ENCODE results near the gene PLCXD1. TPM values are rescaled to one million over a fixed set of nuclear protein-coding genes. Genes with fewer than 3 reads are reported as not detected.
"Not testable (repeated sequence)": the region's sequence is repeated elsewhere in the genome, so short reads cannot be mapped to it uniquely, and the experiment has no call there.

The PLCXD1 gene
- total RNA-seq, 1 experiment from 2014 or later, result 92.0 TPM

DNA sequence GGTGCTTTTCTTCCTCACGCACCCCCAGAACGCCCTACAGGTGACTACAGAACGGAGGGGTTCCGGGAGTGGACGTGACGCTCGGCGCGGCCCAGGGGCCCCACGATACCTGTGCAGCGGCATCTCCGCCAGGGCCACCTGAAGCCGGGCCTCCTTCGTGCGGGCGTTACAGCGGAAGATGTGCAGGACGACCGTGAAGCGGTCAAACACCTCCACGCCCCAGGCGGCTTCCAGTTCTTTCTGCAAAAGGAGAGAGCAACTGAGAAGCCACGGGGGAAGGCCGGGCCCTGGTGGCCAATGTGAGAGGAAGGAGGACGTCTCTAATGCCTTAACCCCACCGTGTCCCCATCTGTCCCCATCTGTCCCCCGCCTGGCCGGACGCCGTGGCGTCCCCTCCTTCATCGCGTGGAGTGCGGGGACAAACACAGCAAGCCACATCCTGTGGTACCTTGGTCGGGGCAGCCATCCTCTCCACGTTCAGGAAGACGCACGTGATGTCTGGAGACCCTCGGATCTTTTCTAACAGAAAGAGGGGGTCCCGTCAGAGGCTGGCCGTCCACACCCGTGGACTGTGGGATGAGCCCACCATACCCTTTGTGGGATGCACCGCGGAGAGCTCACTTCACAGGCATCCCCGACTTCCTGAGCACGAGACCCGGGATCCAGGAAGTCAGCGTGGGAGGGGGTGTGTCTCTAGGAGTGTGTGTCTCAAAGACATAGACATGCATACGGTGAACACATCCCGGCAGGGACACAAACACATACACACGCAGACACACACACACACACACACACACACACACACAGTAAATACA is 33.8 kb downstream of the PLCXD1 start:
- Histone ChIP-seq H3K36me3 (replicated peaks; ENCODE audit: control insufficient read depth, insufficient read depth, low read length) (peaks cover 14% of the 10 kb centered on the region), H3K27me3 (ENCODE audit: control insufficient read depth, insufficient read depth, low read length) (peaks cover 3% of the 10 kb centered on the region; the same call in 1 of the 2 replicates), H3K4me3 (ENCODE audit: insufficient read depth, low read depth, low read length) (no peak overlapping the region)
- no peak for DNase-seq

DNA sequence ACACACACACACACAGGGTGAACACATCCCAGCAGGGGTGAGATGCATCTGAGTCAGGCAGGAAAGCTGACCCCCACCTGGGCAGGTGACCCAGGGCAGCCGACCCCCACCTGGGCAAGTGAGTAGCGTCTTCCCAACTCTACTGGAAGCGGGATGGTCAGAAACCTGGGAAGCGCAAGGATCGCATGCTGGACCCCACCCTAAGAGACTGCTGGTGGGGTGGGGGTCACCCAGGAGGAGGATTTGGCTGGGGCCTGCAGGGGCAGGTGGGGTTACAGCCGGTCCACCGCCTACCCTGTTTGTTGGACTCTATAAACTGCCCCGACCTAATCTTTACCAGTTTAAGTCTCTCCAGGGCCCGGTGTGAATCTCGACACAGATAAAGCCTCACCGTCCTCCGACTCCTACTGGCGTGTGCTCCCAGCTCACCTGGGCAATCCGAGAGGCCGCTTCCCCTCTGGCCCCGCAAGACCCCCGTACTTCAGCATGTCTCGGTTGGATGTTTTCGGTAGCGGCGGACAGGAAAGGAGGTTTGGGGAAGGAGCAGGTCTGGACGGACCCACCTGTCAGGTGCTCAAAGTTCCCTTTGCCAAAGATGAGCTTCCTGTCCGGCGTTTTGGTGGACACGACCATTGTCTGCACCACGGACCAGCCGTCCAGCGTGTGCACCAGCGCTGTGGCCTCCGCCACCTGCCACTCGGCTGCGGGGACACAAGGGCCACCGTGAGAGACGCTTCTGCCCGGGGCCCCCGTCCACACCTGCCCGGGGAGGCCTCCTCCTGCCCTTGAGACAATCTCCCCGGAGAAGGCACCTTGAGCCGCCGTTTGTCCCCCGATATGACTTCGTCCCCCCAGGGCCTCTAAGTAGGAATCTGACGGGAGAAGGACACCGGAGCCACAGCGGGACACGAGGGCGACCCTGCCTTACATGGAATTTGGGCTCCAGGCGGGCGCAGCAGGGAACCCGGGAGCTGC is 35.5 kb downstream of the PLCXD1 start:
- Histone ChIP-seq H3K4me3 (ENCODE audit: insufficient read depth, low read depth, low read length) (no peak overlapping the region), H3K27me3 (ENCODE audit: control insufficient read depth, insufficient read depth, low read length) (peaks cover 7% of the 10 kb centered on the region; the same call in 1 of the 2 replicates), H3K36me3 (replicated peaks; ENCODE audit: control insufficient read depth, insufficient read depth, low read length) (peaks cover 11% of the 10 kb centered on the region)
- no peak for DNase-seq

DNA sequence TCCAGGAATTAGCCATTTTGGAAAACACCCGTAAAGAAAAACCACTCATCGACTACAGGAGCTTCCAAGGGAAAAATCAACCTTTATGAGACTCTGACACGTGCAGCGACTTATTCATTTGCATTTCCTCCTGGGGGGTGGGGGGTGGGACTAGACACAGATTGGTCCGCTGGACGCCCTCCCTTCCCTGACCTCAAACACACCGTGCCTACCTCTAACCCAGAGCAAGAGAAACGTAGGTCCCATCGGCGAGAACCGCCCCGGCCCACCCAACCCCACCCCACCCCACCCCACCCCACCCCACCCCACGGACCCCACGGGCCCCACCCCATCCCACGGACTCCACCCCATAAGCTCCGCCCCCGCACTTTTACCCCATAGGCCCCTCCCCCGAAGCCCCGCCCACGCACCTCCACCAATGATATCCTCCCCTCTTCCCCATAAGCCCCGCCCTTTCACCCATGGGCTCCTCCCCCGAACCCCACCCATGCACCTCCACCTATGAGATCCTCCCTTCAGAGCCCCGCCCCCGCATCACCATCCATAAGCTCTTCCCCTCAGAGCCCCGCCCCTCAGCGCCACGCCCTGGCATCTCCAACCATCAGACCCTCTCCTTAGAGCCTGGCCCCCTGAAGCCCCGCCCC is 36.4 kb downstream of the PLCXD1 start:
- H3K36me3 ChIP-seq (replicated peaks; ENCODE audit: control insufficient read depth, insufficient read depth, low read length), result peaks cover 4% of the 10 kb centered on the region
- DNase-seq, result peak; percentile 98
- H3K4me3 ChIP-seq (ENCODE audit: insufficient read depth, low read depth, low read length), result no peak overlapping the region
- peaks cover 7% of the 10 kb centered on the region; the same call in 1 of the 2 replicates for H3K27me3 ChIP-seq (ENCODE audit: control insufficient read depth, insufficient read depth, low read length)

DNA sequence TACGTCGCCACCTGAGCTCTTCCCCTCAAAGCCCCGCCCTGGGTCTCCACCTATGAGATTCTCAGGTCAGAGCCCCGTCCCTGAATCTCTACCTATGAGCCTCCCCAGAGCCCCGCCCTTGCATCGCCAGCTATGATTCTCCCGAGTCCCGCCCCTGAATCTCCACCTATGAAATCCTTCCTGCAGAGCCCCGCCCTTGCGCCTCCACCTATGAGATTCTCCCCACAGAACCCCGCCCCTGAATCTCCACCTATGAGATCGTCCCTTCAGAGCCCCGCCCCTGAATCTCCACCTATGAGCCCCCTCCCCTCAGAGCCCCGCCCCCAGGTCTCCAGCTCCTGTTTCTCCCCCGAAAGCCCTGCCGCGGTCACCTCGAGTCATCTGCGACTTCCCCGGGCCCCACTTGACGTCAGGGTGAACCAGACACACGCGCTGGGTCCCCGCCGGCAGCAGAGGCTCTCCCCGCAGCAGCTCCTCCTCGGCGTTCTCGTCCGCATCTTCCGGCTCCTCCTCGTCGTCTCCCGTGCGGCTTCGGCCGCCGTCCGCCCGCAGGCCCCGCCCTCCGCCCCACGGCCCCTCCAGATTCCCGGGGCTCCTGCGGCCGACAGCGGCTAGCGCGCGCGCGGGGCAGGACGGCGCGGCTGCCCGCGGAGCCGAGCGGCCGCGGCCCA is 37.0 kb downstream of the PLCXD1 start:
- Histone ChIP-seq H3K4me3 (ENCODE audit: insufficient read depth, low read depth, low read length) (peak overlapping the region; percentile 89), H3K36me3 (replicated peaks; ENCODE audit: control insufficient read depth, insufficient read depth, low read length) (peaks cover 4% of the 10 kb centered on the region), H3K27me3 (ENCODE audit: control insufficient read depth, insufficient read depth, low read length) (peaks cover 7% of the 10 kb centered on the region; the same call in 1 of the 2 replicates)
- DNase-seq, result no peak

DNA sequence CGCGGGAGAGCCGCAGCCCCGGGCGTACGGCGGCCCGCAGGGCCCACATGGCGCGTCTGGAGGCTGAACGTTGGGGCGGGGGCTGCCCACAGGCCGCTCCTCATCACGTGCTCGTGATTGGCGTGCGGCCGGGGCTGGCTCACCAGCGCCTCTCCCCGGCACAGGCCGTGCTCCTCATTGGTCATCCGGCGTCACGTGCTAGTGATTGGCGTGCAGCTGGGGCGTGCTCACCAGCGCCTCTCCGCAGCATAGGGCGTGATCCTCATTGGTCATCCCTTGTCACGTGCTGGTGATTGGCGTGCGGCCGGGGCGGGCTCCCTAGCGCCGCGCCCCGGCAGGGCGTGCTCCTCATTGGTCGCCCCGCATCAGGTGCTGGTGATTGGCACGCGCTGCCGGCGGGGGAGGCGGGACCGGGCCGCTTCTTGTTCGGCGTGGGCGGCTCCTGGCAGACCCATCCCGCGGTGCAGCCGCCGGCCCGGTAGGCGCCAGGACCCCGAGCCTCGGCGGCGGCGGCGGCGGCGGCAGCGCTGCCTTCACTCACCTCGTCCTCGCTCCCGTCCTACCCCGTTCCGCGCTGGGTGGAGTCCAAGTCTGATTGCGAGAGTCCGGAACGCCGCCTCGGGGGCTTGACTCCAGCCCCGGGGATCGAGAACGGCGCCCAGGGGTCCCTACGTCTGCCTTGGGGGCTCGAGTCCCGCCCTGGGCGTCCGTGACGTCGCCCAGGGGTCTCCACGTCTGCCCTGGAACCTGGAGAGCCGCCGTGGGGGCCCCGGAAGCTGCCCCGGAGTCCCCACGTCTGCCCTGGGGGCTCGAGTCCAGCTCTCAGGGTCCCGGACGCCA is 37.8 kb downstream of the PLCXD1 start, which contains the start of gene GTPBP6:
GTPBP6 (minus strand) TSS at position 58 of the 840 bp plus-strand sequence; CDS start at position 49, 9 bp downstream.
- Histone ChIP-seq H3K27me3 (ENCODE audit: control insufficient read depth, insufficient read depth, low read length) (peaks cover 7% of the 10 kb centered on the region; the same call in 1 of the 2 replicates), H3K36me3 (replicated peaks; ENCODE audit: control insufficient read depth, insufficient read depth, low read length) (no peaks in the 10 kb centered on the region; the same call in none of the 2 replicates), H3K4me3 (ENCODE audit: insufficient read depth, low read depth, low read length) (peak within 1 kb of the TSS; percentile 94)
- peak; percentile 98 for DNase-seq

DNA sequence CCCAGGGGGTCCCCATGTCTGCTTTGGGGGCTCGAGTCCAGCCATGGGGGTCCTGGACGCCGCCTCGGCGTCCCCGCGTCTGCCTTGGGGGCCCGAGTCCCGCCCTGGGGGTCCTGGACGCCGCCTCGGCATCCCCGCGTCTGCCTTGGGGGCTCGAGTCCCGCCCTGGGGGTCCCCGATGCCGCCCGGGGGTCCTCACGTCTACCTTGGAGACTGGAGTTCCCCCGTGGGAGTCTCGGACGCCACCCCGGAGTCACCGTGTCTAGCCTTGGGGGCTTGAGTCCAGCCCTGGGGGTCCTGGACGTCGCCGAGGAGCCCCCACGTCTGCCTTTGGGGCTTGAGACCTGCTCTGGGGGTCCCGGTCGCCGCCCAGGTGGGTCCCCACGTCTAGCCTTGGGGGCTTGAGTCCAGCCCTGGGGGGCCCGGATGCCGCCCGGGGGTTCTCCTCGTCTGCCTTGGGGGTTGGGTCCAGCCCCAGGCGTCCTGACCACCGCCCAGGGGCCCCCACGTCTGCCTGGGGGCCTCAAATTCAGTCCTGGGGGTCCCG is 38.5 kb downstream of the PLCXD1 start:
- Histone ChIP-seq H3K27me3 (ENCODE audit: control insufficient read depth, insufficient read depth, low read length) (peaks cover 7% of the 10 kb centered on the region; the same call in 1 of the 2 replicates), H3K36me3 (replicated peaks; ENCODE audit: control insufficient read depth, insufficient read depth, low read length) (no peaks in the 10 kb centered on the region; the same call in 1 of the 2 replicates), H3K4me3 (ENCODE audit: insufficient read depth, low read depth, low read length) (peak overlapping the region; percentile 94)
- DNase-seq, result no peak

DNA sequence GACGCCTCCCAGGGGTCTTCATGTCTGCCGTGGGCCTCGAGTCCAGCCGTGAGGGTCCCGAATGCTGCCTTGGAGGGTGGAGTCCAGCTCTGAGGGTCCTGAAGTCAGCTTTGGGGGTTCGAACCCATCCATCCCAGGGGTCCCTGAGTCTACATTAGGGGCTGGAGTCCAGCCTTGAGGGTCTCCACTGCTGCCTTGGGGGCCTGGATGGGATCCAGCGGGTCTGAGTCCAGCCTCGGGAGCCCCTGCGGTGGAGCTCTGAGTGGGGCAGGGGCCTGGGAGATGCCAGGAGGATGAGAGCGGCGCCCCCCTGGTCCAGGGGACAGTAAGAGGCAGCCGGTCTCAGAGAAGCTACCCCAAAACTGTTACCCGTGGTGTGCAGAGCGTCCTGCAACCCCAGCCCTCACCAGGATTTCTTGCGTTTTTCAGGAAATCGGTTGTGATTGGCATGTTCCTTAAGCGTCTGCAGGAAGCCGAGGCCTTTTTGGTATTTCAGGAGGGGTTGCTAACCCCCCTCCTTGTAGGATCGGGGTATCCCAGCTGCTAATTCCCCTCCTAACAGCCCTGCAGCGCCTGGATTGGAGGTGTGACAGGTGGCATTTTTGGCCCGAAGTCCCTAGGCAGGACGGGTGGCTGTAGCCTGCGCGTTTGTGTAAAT is 39.1 kb downstream of the PLCXD1 start:
- Histone ChIP-seq H3K36me3 (replicated peaks; ENCODE audit: control insufficient read depth, insufficient read depth, low read length) (no peaks in the 10 kb centered on the region; the same call in 1 of the 2 replicates), H3K4me3 (ENCODE audit: insufficient read depth, low read depth, low read length) (peak overlapping the region; percentile 94), H3K27me3 (ENCODE audit: control insufficient read depth, insufficient read depth, low read length) (peaks cover 7% of the 10 kb centered on the region; the same call in 1 of the 2 replicates)
- DNase-seq, result no peak

DNA sequence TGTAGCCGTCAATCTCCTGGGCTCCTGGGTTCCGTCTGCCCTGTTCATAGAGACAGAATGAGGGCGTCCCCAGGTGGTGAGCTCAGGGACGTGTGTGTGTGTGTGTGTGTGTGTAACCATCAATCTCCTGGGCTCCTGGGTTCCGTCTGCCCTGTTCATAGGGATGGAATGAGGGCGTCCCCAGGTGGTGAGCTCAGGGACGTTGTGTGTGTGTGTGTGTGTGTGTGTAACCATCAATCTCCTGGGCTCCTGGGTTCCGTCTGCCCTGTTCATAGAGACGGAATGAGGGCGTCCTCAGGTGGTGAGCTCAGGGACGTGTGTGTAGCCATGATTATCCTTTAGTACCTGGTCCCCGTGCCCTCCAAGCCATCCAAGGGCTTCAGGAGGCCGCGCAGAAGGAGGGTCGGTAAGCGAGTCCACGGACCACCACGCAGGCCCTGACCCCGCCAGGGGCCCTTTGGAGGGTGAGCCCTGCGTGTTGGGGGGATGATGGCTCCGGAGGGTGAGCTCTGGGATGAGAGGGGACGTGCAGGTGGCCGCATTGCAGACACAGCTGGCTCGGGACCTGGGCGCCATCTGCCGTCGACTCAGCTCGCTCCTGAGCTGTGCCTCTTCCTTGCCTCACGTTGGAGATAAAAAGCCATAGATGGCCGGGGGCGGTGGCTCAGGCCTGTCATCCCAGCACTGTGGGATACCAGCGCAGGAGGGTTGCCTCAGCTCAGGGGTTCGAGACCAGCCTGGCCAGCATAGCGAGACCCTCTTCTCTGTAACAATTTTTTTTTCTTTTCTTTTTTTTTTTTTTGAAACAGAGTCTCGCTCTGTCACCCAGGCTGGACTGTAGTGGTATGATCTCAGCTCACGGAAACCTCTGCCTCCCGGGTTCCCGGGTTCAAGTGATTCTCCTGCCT is 42.8 kb downstream of the PLCXD1 start:
- Histone ChIP-seq H3K27me3 (ENCODE audit: control insufficient read depth, insufficient read depth, low read length) (peaks cover 7% of the 10 kb centered on the region; the same call in 1 of the 2 replicates), H3K4me3 (ENCODE audit: insufficient read depth, low read depth, low read length) (peak overlapping the region; percentile 22), H3K36me3 (replicated peaks; ENCODE audit: control insufficient read depth, insufficient read depth, low read length) (no peaks in the 10 kb centered on the region)
- DNase-seq, result no peak

DNA sequence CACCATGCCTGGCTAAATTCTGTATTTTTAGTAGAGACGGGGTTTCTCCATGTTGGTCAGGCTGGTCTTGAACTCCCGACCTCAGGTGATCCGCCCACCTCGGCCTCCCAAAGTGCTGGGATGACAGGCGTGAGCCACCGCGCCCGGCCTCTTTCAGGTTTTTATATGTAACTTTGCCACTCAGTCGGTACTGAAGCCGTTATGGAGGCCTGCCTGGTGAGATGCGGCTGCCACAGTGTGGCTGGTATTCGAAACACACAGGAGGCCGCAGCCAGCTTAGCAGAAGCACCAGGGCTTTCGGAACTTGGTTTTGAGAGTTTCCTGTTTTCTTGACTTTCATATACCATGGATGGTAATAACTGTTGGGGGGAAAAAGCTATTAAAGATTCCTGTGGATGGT is 43.5 kb downstream of the PLCXD1 start:
- not testable (repeated sequence) for H3K27me3 ChIP-seq (ENCODE audit: control insufficient read depth, insufficient read depth, low read length); H3K36me3 ChIP-seq (replicated peaks; ENCODE audit: control insufficient read depth, insufficient read depth, low read length); DNase-seq; H3K4me3 ChIP-seq (ENCODE audit: insufficient read depth, low read depth, low read length)

DNA sequence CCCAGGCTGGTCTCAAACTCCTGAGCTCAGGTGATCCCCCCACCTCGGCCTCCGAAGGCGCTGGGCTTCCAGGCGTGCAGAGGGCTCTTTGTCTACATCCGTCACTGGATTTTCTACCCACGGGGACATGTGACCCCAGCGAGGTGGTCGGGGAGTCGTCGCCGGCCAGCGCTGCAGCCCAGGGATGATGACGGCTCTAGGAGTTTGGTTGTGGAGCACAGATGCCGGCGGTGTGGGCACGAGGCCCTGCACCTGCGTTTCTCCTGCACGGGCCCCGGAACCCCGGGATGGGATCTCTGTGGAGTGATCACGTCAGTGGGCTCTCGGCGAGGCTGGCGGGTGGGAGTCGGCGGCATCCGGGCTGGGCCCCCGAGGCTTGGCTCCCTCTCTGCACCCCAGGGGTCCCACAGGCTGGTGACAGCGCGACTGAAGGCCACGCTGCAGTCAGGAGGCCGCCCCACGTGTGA is 46.5 kb downstream of the PLCXD1 start:
- H3K27me3 ChIP-seq (ENCODE audit: control insufficient read depth, insufficient read depth, low read length), result peaks cover 5% of the 10 kb centered on the region; the same call in 1 of the 2 replicates
- no peaks in the 10 kb centered on the region for H3K36me3 ChIP-seq (replicated peaks; ENCODE audit: control insufficient read depth, insufficient read depth, low read length)
- DNase-seq, result no peak
- no peak overlapping the region for H3K4me3 ChIP-seq (ENCODE audit: insufficient read depth, low read depth, low read length)

DNA sequence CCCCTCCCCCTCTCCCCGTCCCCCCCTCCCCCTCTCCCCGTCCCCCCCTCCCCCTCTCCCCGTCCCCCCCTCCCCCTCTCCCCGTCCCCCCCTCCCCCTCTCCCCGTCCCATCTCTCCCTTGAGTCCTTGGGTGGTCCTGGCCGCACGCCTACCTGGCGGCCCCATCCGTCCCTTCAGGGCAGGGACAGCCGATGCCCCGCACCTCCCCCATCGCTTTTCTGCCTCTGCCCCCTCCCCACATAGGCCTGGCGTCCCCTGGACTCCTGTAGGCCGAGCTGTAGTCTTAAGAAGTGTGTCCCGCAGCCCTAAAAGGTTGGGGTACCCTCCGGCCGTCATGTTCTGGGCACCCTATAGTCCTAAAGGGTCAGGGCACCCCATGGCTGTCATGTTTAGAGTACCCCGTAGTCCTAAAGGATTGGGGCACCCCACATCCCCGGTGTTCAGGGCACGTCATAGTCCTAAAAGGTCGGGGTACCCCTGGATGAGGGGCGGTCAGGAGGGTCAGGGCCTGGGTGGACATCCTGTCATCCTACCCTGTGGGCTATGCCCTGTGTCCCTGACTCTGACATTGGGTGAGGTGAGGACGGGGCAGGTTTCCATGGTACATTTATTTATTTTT is 48.2 kb downstream of the PLCXD1 start:
- peaks cover 5% of the 10 kb centered on the region; the same call in 1 of the 2 replicates for H3K27me3 ChIP-seq (ENCODE audit: control insufficient read depth, insufficient read depth, low read length)
- H3K4me3 ChIP-seq (ENCODE audit: insufficient read depth, low read depth, low read length), result no peak overlapping the region
- no peak for DNase-seq
- no peaks in the 10 kb centered on the region; the same call in 1 of the 2 replicates for H3K36me3 ChIP-seq (replicated peaks; ENCODE audit: control insufficient read depth, insufficient read depth, low read length)

All from H7 (cell line).